Ovary (tissue), 3 donors: Measurements from ENCODE around the gene EMILIN3.

Source experiments
- EP300 ChIP-seq: sonication (generic); formaldehyde crosslinking; IDR thresholded peaks from one replicate; pipeline ENCODE4 v1.6.1; 2017; ENCODE audit warnings: antibody characterized with exemption
- POLR2A ChIP-seq: fragments of 450-650 bp; IDR thresholded peaks from one replicate; pipeline ENCODE4 v1.6.1; 2017; ENCODE audit warnings: antibody characterized with exemption, mild to moderate bottlenecking, moderate library complexity
- TF ChIP-seq, protein P1 (sequence below), 3 donors: fragments of 450-650 bp in 2 of 3; fragments of 200-600 bp in 1 of 3; IDR thresholded peaks; one replicate each; pipeline versions ENCODE4 v1.5.1 to v1.8.0; 2016 to 2022; ENCODE audit warnings: antibody characterized with exemption in 3 of 3, mild to moderate bottlenecking in 1 of 3
- donor health status: DM: no; HTN: no; CAD: no.

GRCh38 chr20:41371371-41371770 is 4.8 kb upstream of the EMILIN3 start:
- TF ChIP-seq, protein P1, sequence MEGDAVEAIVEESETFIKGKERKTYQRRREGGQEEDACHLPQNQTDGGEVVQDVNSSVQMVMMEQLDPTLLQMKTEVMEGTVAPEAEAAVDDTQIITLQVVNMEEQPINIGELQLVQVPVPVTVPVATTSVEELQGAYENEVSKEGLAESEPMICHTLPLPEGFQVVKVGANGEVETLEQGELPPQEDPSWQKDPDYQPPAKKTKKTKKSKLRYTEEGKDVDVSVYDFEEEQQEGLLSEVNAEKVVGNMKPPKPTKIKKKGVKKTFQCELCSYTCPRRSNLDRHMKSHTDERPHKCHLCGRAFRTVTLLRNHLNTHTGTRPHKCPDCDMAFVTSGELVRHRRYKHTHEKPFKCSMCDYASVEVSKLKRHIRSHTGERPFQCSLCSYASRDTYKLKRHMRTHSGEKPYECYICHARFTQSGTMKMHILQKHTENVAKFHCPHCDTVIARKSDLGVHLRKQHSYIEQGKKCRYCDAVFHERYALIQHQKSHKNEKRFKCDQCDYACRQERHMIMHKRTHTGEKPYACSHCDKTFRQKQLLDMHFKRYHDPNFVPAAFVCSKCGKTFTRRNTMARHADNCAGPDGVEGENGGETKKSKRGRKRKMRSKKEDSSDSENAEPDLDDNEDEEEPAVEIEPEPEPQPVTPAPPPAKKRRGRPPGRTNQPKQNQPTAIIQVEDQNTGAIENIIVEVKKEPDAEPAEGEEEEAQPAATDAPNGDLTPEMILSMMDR (IDR thresholded peaks at IDR 0.05): no peak
- no peak for TF ChIP-seq POLR2A
- no peak for TF ChIP-seq EP300
